ENCODE measurements around the gene ORAI2.
"Not testable (repeated sequence)": the region's sequence is repeated elsewhere in the genome, so short reads cannot be mapped to it uniquely, and the experiment has no call there.

GRCh38 chr7:102481962-102482361, 48.6 kb downstream of the ORAI2 start:
- TF ChIP-seq CTCF, POLR2A (IDR thresholded peaks at IDR 0.05): not testable (repeated sequence)
